Measurements from ENCODE around the gene PUDP. TPM values are rescaled to one million over a fixed set of nuclear protein-coding genes. Genes with fewer than 3 reads are reported as not detected.
A peak's percentile ranks its signal among the peaks of the same experiment; 100 is the strongest.

PUDP gene
- total and polyA plus RNA-seq, 8 donors = 3.3 to 20.2 (median 8.7) TPM

- Histone ChIP-seq H3K9me3 (no peaks in the 10 kb centered on the region), H3K36me3 (no peaks in the 10 kb centered on the region), H3K4me1 (peaks cover 5 to 22% (median 12%) of the 10 kb centered on the region in 3 donors), H3K27ac (no peak overlapping the region), H3K4me3 (no peak overlapping the region), H3K27me3 (no peaks in the 10 kb centered on the region)
- 91 to 95% methylated on average over 2 of the region's 2 CpGs for WGBS, 2 donors
- FAIRE-seq (no peak), DNase-seq (no peak), ATAC-seq (no peak)
- no peak for TF ChIP-seq CTCF (IDR thresholded peaks at IDR 0.05)
- intact Hi-C loops (cut with DNase I) = no loop called here
These were observed 13.0 kb downstream of the PUDP start for GRCh38 chrX:7134981-7135380.

GRCh38 chrX:7133050-7133440 is 14.9 kb downstream of the PUDP start:
- no peaks in the 10 kb centered on the region for H3K27me3 ChIP-seq
- 60 to 61% methylated on average over 8 of the region's 8 CpGs for WGBS, 2 donors
- no peaks in the 10 kb centered on the region for H3K9me3 ChIP-seq
- H3K4me1 ChIP-seq = peaks cover 5 to 25% (median 12%) of the 10 kb centered on the region in 3 donors
- H3K27ac ChIP-seq = peak overlapping the region; percentile 51 to 77 (median 66)
- intact Hi-C loops (cut with DNase I) = no loop called here
- no peaks in the 10 kb centered on the region for H3K36me3 ChIP-seq
- TF ChIP-seq CTCF (IDR thresholded peaks at IDR 0.05) = no peak
- ATAC-seq (peak in 3 of 4 donors; percentile 3 to 19 (median 6)), DNase-seq (no peak), FAIRE-seq (no peak)
- no peak overlapping the region for H3K4me3 ChIP-seq

- DNase-seq (peak in 5 of 6 donors; percentile 61 to 84 (median 74)), FAIRE-seq (peak; percentile 91), ATAC-seq (peak; percentile 93 to 95 (median 94))
- Histone ChIP-seq H3K27me3 (no peaks in the 10 kb centered on the region), H3K9me3 (no peaks in the 10 kb centered on the region), H3K27ac (peak overlapping the region; percentile 51 to 77 (median 66)), H3K4me3 (no peak overlapping the region), H3K36me3 (no peaks in the 10 kb centered on the region), H3K4me1 (peaks cover 5 to 25% (median 12%) of the 10 kb centered on the region in 3 donors)
- peak in 2 of 4 donors; percentile 35 to 39 for TF ChIP-seq CTCF (IDR thresholded peaks at IDR 0.05)
- 49 to 51% methylated on average over 3 of the region's 3 CpGs for WGBS, 2 donors
- intact Hi-C loops (cut with DNase I) = no loop called here
These were observed 15.5 kb downstream of the PUDP start for GRCh38 chrX:7132335-7133049.

- TF ChIP-seq CTCF (IDR thresholded peaks at IDR 0.05) = no peak
- no peaks in the 10 kb centered on the region for H3K9me3 ChIP-seq
- no peaks in the 10 kb centered on the region for H3K36me3 ChIP-seq
- no peak overlapping the region for H3K4me3 ChIP-seq
- FAIRE-seq (no peak), ATAC-seq (peak; percentile 12 to 33 (median 22)), DNase-seq (no peak)
- WGBS, 2 donors = 75 to 77% methylated on average over 13 of the region's 13 CpGs
- no peaks in the 10 kb centered on the region for H3K27me3 ChIP-seq
- peaks cover 5 to 29% (median 12%) of the 10 kb centered on the region in 3 donors for H3K4me1 ChIP-seq
- H3K27ac ChIP-seq = peak overlapping the region; percentile 13 to 77 (median 64)
- intact Hi-C loops (cut with DNase I) = no loop called here
These were observed 16.3 kb downstream of the PUDP start for GRCh38 chrX:7131621-7132020.

- FAIRE-seq = no peak
- Histone ChIP-seq H3K4me3 (no peak overlapping the region), H3K9me3 (no peaks in the 10 kb centered on the region), H3K27me3 (no peaks in the 10 kb centered on the region), H3K4me1 (peaks cover 0 to 17% (median 0%) of the 10 kb centered on the region in 3 donors), H3K36me3 (no peaks in the 10 kb centered on the region), H3K27ac (no peak overlapping the region)
- WGBS, 2 donors = 67 to 87% methylated on average over 2 of the region's 2 CpGs
- no peak for ATAC-seq
- DNase-seq = no peak
- TF ChIP-seq CTCF (IDR thresholded peaks at IDR 0.05) = no peak
- intact Hi-C loops (cut with DNase I) = no loop called here
These were observed 20.9 kb downstream of the PUDP start for GRCh38 chrX:7127056-7127455.

All from pancreas (tissue), 10 donors.